ENCODE data around the gene FBXO21. TPM values are rescaled to one million over a fixed set of nuclear protein-coding genes. Genes with fewer than 3 reads are reported as not detected.

Gene FBXO21
- total RNA-seq, 1 donor from 2014 or later: 69.3 TPM

DNA sequence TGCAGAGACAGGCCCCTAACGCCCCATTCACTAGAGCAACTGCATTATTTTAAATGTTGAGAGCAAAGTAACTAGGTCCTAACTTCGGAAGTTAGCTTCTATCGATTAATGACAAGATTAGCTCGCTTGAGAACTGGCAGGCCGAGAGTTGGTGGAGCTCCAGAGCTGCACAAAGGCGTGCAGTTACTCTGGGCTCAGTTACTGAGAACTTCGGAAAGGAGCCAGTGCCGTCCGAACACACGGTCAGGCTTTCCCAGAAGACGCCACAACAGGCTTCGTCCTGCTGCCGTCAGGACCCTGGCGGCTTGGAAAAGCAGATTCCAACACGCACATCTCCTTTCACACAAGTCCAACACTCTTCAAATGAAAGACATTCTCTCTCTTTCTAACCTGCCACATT, 45.7 kb downstream of the FBXO21 start:
- Histone ChIP-seq H3K27me3 (no peaks in the 10 kb centered on the region), H3K4me2 (no peak overlapping the region), H3K27ac (no peak overlapping the region), H3K36me3 (no peaks in the 10 kb centered on the region), H3K4me3 (no peak overlapping the region), H3K4me1 (no peaks in the 10 kb centered on the region), H2AFZ (replicated peaks) (no peak overlapping the region), H3K9me3 (ENCODE audit: low read depth) (no peaks in the 10 kb centered on the region), H3F3A (ENCODE audit: low read depth) (peaks cover 6% of the 10 kb centered on the region), H3K79me2 (ENCODE audit: low read depth) (no peaks in the 10 kb centered on the region), H3K9ac (no peak overlapping the region), H4K20me1 (ENCODE audit: low read depth) (no peaks in the 10 kb centered on the region)
- Mint-ChIP-seq H3K27me3 (ENCODE audit: insufficient read depth, low read depth) (peaks cover 2% of the 10 kb centered on the region), H3K36me3 (peaks cover 22% of the 10 kb centered on the region), H3K4me3 (no peak overlapping the region), H3K27ac (no peak overlapping the region), H3K4me1 (peaks cover 8% of the 10 kb centered on the region), H3K9me3 (no peaks in the 10 kb centered on the region)
- TF ChIP-seq CTCF (IDR thresholded peaks at IDR 0.05) (no peak), EZH2phosphoT487 (IDR thresholded peaks at IDR 0.05) (no peak), EZH2 (IDR thresholded peaks at IDR 0.05) (no peak)
- DNase-seq (ENCODE audit: low spot score): no peak

GRCh38 chr12:117143008-117143532, 47.2 kb downstream of the FBXO21 start:
- Mint-ChIP-seq H3K4me1 (peaks cover 8% of the 10 kb centered on the region), H3K4me3 (no peak overlapping the region), H3K27ac (no peak overlapping the region), H3K36me3 (peaks cover 20% of the 10 kb centered on the region), H3K9me3 (no peaks in the 10 kb centered on the region), H3K27me3 (ENCODE audit: insufficient read depth, low read depth) (peaks cover 2% of the 10 kb centered on the region)
- Histone ChIP-seq H2AFZ (replicated peaks) (no peak overlapping the region), H3K4me2 (no peak overlapping the region), H3K9me3 (ENCODE audit: low read depth) (no peaks in the 10 kb centered on the region), H3K27me3 (no peaks in the 10 kb centered on the region), H3K36me3 (no peaks in the 10 kb centered on the region), H3F3A (ENCODE audit: low read depth) (peaks cover 6% of the 10 kb centered on the region), H3K27ac (no peak overlapping the region), H3K4me1 (no peaks in the 10 kb centered on the region), H3K79me2 (ENCODE audit: low read depth) (no peaks in the 10 kb centered on the region), H3K4me3 (no peak overlapping the region), H3K9ac (no peak overlapping the region), H4K20me1 (ENCODE audit: low read depth) (no peaks in the 10 kb centered on the region)
- TF ChIP-seq CTCF (IDR thresholded peaks at IDR 0.05): no peak
- no peak for TF ChIP-seq EZH2phosphoT487 (IDR thresholded peaks at IDR 0.05)
- TF ChIP-seq EZH2 (IDR thresholded peaks at IDR 0.05): no peak
- no peak for DNase-seq (ENCODE audit: low spot score)

- TF ChIP-seq EZH2phosphoT487 (IDR thresholded peaks at IDR 0.05): no peak
- no peak for TF ChIP-seq CTCF (IDR thresholded peaks at IDR 0.05)
- no peak for TF ChIP-seq EZH2 (IDR thresholded peaks at IDR 0.05)
- no peaks in the 10 kb centered on the region for H3K79me2 ChIP-seq (ENCODE audit: low read depth)
Measured at GRCh38 chr12:117142094-117142493, 48.2 kb downstream of the FBXO21 start.

More at GRCh38 chr12:117142094-117142493, 48.2 kb downstream of the FBXO21 start:
- Mint-ChIP-seq H3K4me3 (no peak overlapping the region), H3K9me3 (no peaks in the 10 kb centered on the region), H3K4me1 (peaks cover 8% of the 10 kb centered on the region), H3K27me3 (ENCODE audit: insufficient read depth, low read depth) (no peaks in the 10 kb centered on the region), H3K36me3 (peaks cover 17% of the 10 kb centered on the region), H3K27ac (no peak overlapping the region)
- H3K27me3 ChIP-seq: no peaks in the 10 kb centered on the region
- H3K4me1 ChIP-seq: no peaks in the 10 kb centered on the region
- H3K36me3 ChIP-seq: no peaks in the 10 kb centered on the region
- no peak overlapping the region for H3K9ac ChIP-seq
- H2AFZ ChIP-seq (replicated peaks): no peak overlapping the region
- no peak overlapping the region for H3K27ac ChIP-seq
- no peaks in the 10 kb centered on the region for H3K9me3 ChIP-seq (ENCODE audit: low read depth)
- no peak overlapping the region for H3K4me3 ChIP-seq
- peaks cover 6% of the 10 kb centered on the region for H3F3A ChIP-seq (ENCODE audit: low read depth)
- DNase-seq (ENCODE audit: low spot score): no peak
- H3K4me2 ChIP-seq: no peak overlapping the region
- H4K20me1 ChIP-seq (ENCODE audit: low read depth): no peaks in the 10 kb centered on the region

Measured in neural progenitor cell (in vitro differentiated cells).